ENCODE data around the gene CTNNB1. TPM values are rescaled to one million over a fixed set of nuclear protein-coding genes. Genes with fewer than 3 reads are reported as not detected.

The CTNNB1 gene
- total and polyA plus RNA-seq, 2 of the 13 experiments (the other 11 are each of a cell fraction or from before 2014, with no cell fraction given) = 398 to 489 TPM

- TF ChIP-seq ZBTB14 (CRISPR knock-in tag; IDR thresholded peaks at IDR 0.05) (no peak), SRSF9 (IDR thresholded peaks at IDR 0.05; ENCODE audit: borderline replicate concordance, insufficient read depth, low read depth, low read length, poor library complexity, severe bottlenecking) (no peak), MBD4 (IDR thresholded peaks at IDR 0.05; ENCODE audit: borderline replicate concordance, low read length) (no peak), EP300 (IDR thresholded peaks at IDR 0.05; ENCODE audit: low read depth in 2 of 2, low read length in 2 of 2) (0 out of 4 replicates have a peak, but pooled peaks of 1 of the 2 experiments have one; percentile 17), EP300 (CRISPR knock-in tag; IDR thresholded peaks at IDR 0.05; ENCODE audit: borderline replicate concordance) (peak; percentile 51; the same call in 1 of the 2 replicates), YEATS2 (CRISPR knock-in tag; IDR thresholded peaks at IDR 0.05; ENCODE audit: borderline replicate concordance) (no peak), ZNF589 (CRISPR knock-in tag; conservative IDR thresholded peaks at IDR 0.05) (no peak; the same call in 1 of the 2 replicates), ZXDC (CRISPR knock-in tag; IDR thresholded peaks at IDR 0.05) (no peak), KLF16 (CRISPR knock-in tag; IDR thresholded peaks at IDR 0.05) (no peak), ZNF639 (CRISPR knock-in tag; conservative IDR thresholded peaks at IDR 0.05) (no peak), ZNF558 (CRISPR knock-in tag; IDR thresholded peaks at IDR 0.05; ENCODE audit: borderline replicate concordance) (no peak), ZNF615 (CRISPR knock-in tag; IDR thresholded peaks at IDR 0.05; ENCODE audit: borderline replicate concordance) (no peak), RBFOX2 (IDR thresholded peaks at IDR 0.05; ENCODE audit: low read depth, low read length) (0 out of 2 replicates have a peak, but pooled peaks have one; percentile 29), GABPB1 (CRISPR knock-in tag; IDR thresholded peaks at IDR 0.05) (peak; percentile 43), TP53 (CRISPR knock-in tag; conservative IDR thresholded peaks at IDR 0.05) (no peak), GRHL1 (CRISPR knock-in tag; conservative IDR thresholded peaks at IDR 0.05) (no peak), TOE1 (CRISPR knock-in tag; IDR thresholded peaks at IDR 0.05) (no peak), ATF2 (CRISPR knock-in tag; IDR thresholded peaks at IDR 0.05) (no peak), ZFX (CRISPR knock-in tag; IDR thresholded peaks at IDR 0.05; ENCODE audit: low read depth) (peak; percentile 16; the same call in 1 of the 2 replicates)
Observed at GRCh38 chr3:41277790-41278465, 78.6 kb downstream of the CTNNB1 start (continued).

Measured in HepG2 (cell line).